Astrocyte of the cerebellum (primary cell): ENCODE results near the gene ARFRP1.

ENCODE experiments used
- DNase-seq: peaks from one replicate; pipeline ENCODE4 v3.0.0-alpha.2; 2011; ENCODE audit warnings: low read depth
- H3K4me3 ChIP-seq: 2 replicates; pipeline ENCODE4 v1.5.1; 2011; ENCODE audit warnings: mild to moderate bottlenecking, low read depth, low read length, moderate library complexity
- CTCF ChIP-seq: IDR thresholded peaks from 2 replicates; pipeline ENCODE4 v1.5.1; 2012; ENCODE audit warnings: low read length, low read depth, moderate library complexity, mild to moderate bottlenecking; ENCODE audit errors: missing control alignments
- in situ Hi-C: cut with HindIII; loops from 2 replicates; pipeline ENCODE4 v1.10.0; 2017; ENCODE audit warnings: low sequenced_read_pairs

The ARFRP1 gene

GRCh38 chr20:63743210-63743970, 35.6 kb upstream of the ARFRP1 start:
- TF ChIP-seq CTCF: no peak
- in situ Hi-C loops: no loop called here
- H3K4me3 ChIP-seq: no peak overlapping the region
- no peak for DNase-seq

- DNase-seq: no peak
- H3K4me3 ChIP-seq: no peak overlapping the region
- TF ChIP-seq CTCF: no peak
- in situ Hi-C loops: no loop called here
Measured at GRCh38 chr20:63742381-63743024, 34.7 kb upstream of the ARFRP1 start.

- in situ Hi-C loops: no loop called here
- no peak for TF ChIP-seq CTCF
- no peak for DNase-seq
- peak overlapping the region; percentile 61 for H3K4me3 ChIP-seq
Measured at GRCh38 chr20:63741676-63742380, 34.1 kb upstream of the ARFRP1 start.

- TF ChIP-seq CTCF: no peak
- peak overlapping the region; percentile 61 for H3K4me3 ChIP-seq
- in situ Hi-C loops: no loop called here
- DNase-seq: no peak
Measured at GRCh38 chr20:63741354-63741675, 33.5 kb upstream of the ARFRP1 start.

- TF ChIP-seq CTCF: peak; percentile 23
- in situ Hi-C loops: no loop called here
- peak overlapping the region; percentile 61 for H3K4me3 ChIP-seq
- DNase-seq: peak; percentile 70
Measured at GRCh38 chr20:63740627-63741353, 33.0 kb upstream of the ARFRP1 start.

GRCh38 chr20:63740070-63740626, 32.4 kb upstream of the ARFRP1 start:
- TF ChIP-seq CTCF: no peak
- no peak for DNase-seq
- peak overlapping the region; percentile 61 for H3K4me3 ChIP-seq
- in situ Hi-C loops: no loop called here
